ENCODE results near the gene SAP130. TPM values are rescaled to one million over a fixed set of nuclear protein-coding genes. Genes with fewer than 3 reads are reported as not detected.

Gene SAP130
- total and polyA plus RNA-seq, 2 of the 4 experiments (the other 2 are of a cell fraction): 6.1 to 17.1 TPM

DNA sequence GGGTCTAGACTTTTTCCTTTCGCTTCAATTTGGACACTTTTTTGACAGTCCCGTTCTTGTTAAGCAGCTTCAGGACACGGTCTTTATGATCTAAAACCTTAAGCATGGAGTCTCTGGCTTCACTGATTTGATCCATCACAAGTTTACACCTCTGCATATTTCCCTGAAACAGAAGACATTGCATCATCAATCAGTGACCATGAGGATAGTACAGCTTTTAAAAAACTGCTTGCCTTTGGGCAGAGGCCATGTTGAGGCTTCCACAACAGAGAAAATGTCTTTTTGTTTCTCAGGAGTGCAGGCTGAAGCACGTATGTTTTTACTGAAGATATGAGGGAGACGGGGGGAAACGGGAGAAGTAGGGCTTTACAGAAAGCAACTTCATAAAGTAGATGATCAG is 85.9 kb downstream of the SAP130 start:
- POLR2A ChIA-PET (ENCODE audit: unreplicated experiment): no interaction called here
- WGBS, 2 experiments (ENCODE audit: extremely low coverage in 2 of 2, insufficient read length in 1 of 2): 93% methylated on average over 6 of the region's 6 CpGs; no CpG with 5 or more reads in 1 of the 2 experiments
- Histone ChIP-seq H4K8ac (ENCODE audit: low read depth in 2 of 2, low read length in 2 of 2) (no peak overlapping the region), H3K4me1 (ENCODE audit: control insufficient read depth, insufficient read depth, low read length) (no peaks in the 10 kb centered on the region), H2BK120ac (ENCODE audit: low read depth, low read length) (no peak overlapping the region), H3K23ac (ENCODE audit: low read depth, low read length) (no peak overlapping the region), H2BK5ac (ENCODE audit: low read depth, low read length, poor library complexity, severe bottlenecking) (no peak overlapping the region), H3K27ac (ENCODE audit: insufficient read depth, low read length) (no peak overlapping the region), H2BK20ac (ENCODE audit: low read depth, low read length) (no peak overlapping the region), H3K4me3 (ENCODE audit: insufficient read depth, low read depth, low read length) (no peak overlapping the region), H3K18ac (ENCODE audit: low read depth, low read length) (no peak overlapping the region), H3K27me3 (ENCODE audit: control insufficient read depth, insufficient read depth, low read length) (no peaks in the 10 kb centered on the region), H3K14ac (replicated peaks; ENCODE audit: low read depth, low read length) (no peak overlapping the region), H3K9ac (ENCODE audit: low read depth, low read length) (no peak overlapping the region), H3K9me3 (ENCODE audit: control insufficient read depth, insufficient read depth, low read length) (no peaks in the 10 kb centered on the region), H3K4me2 (ENCODE audit: low read depth, low read length) (no peak overlapping the region), H4K5ac (ENCODE audit: low read depth, low read length) (no peak overlapping the region), H4K20me1 (ENCODE audit: insufficient read depth, low read length) (no peaks in the 10 kb centered on the region), H3K9me1 (ENCODE audit: insufficient read depth, low read length) (no peaks in the 10 kb centered on the region), H3K79me1 (ENCODE audit: low read depth in 1 of 2, low read length in 2 of 2) (no peaks in the 10 kb centered on the region), H2AK9ac (replicated peaks; ENCODE audit: low read depth, low read length, poor library complexity) (no peak overlapping the region), H3K4ac (ENCODE audit: low read depth, low read length) (no peak overlapping the region), H4K91ac (ENCODE audit: insufficient read depth, low read depth, low read length) (no peak overlapping the region), H3K56ac (ENCODE audit: extremely low read depth, insufficient read depth, low read length) (no peak overlapping the region), H2AK5ac (ENCODE audit: low read depth, low read length) (no peak overlapping the region), H2BK15ac (ENCODE audit: low read depth, low read length) (no peak overlapping the region), H3K36me3 (ENCODE audit: control insufficient read depth, insufficient read depth, low read length) (peaks cover 29% of the 10 kb centered on the region), H2AFZ (replicated peaks; ENCODE audit: low read length, poor library complexity) (no peak overlapping the region)
- intact Hi-C loops (cut with micrococcal nuclease) (no loop called here), in situ Hi-C loops (cut with MboI; ENCODE audit: low sequenced_read_pairs) (no loop called here), dilution Hi-C loops (cut with HindIII; ENCODE audit: low sequenced_read_pairs, unreplicated experiment) (no loop called here)
- peak; percentile 49; the same call in 1 of the 2 replicates for TF ChIP-seq CEBPB (IDR thresholded peaks at IDR 0.05; ENCODE audit: low read depth, low read length)
- TF ChIP-seq, protein P1, sequence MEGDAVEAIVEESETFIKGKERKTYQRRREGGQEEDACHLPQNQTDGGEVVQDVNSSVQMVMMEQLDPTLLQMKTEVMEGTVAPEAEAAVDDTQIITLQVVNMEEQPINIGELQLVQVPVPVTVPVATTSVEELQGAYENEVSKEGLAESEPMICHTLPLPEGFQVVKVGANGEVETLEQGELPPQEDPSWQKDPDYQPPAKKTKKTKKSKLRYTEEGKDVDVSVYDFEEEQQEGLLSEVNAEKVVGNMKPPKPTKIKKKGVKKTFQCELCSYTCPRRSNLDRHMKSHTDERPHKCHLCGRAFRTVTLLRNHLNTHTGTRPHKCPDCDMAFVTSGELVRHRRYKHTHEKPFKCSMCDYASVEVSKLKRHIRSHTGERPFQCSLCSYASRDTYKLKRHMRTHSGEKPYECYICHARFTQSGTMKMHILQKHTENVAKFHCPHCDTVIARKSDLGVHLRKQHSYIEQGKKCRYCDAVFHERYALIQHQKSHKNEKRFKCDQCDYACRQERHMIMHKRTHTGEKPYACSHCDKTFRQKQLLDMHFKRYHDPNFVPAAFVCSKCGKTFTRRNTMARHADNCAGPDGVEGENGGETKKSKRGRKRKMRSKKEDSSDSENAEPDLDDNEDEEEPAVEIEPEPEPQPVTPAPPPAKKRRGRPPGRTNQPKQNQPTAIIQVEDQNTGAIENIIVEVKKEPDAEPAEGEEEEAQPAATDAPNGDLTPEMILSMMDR (conservative IDR thresholded peaks at IDR 0.05; ENCODE audit: low read depth, low read length): no peak
- no TSS peak for BruUV-seq (replicated peaks)
- DNase-seq: no peak
- CTCF ChIA-PET: no interaction called here
- no peak for ATAC-seq (ENCODE audit: low read depth)

Measured in IMR-90 (cell line).